RWPE2 (cell line): ENCODE measurements around the gene ARAP2.

Experiments
- ATAC-seq: fragments of 200-7000 bp; cut with Tn5 transposase; 3 replicates; pipeline ENCODE4 v1.9.1; 2021; ENCODE audit warnings: low read depth
- DNase-seq: peaks from one replicate; pipeline ENCODE4 v3.0.0-alpha.2; 2020; ENCODE audit warnings: low spot score
- H3K27ac ChIP-seq: fragments of 450-650 bp; 2 replicates; pipeline ENCODE4 v1.5.1; 2017; ENCODE audit warnings: mild to moderate bottlenecking; ENCODE audit not compliant: poor library complexity, severe bottlenecking
- H3K27me3 ChIP-seq: fragments of 250-450 bp; sonication (Bioruptor Pico); 2 replicates; pipeline ENCODE4 v1.5.1; 2021; ENCODE audit warnings: mild to moderate bottlenecking, moderate library complexity; ENCODE audit not compliant: insufficient read depth, poor library complexity, severe bottlenecking
- H3K36me3 ChIP-seq: fragments of 250-450 bp; sonication (Bioruptor Pico); 2 replicates; pipeline ENCODE4 v1.5.1; 2020; ENCODE audit warnings: low read depth, mild to moderate bottlenecking, moderate library complexity
- H3K4me1 ChIP-seq: fragments of 250-450 bp; sonication (Bioruptor Pico); 2 replicates; pipeline ENCODE4 v1.5.1; 2021; ENCODE audit warnings: mild to moderate bottlenecking, moderate library complexity; ENCODE audit not compliant: insufficient read depth, poor library complexity, severe bottlenecking
- H3K4me3 ChIP-seq: fragments of 250-450 bp; sonication (Bioruptor Pico); 2 replicates; pipeline ENCODE4 v1.5.1; 2021; ENCODE audit warnings: mild to moderate bottlenecking, moderate library complexity; ENCODE audit not compliant: severe bottlenecking
- H3K9me3 ChIP-seq: fragments of 250-450 bp; sonication (Bioruptor Pico); 2 replicates; pipeline ENCODE4 v1.5.1; 2021; ENCODE audit warnings: mild to moderate bottlenecking, moderate library complexity; ENCODE audit not compliant: severe bottlenecking
- CTCF ChIP-seq: fragments of 450-650 bp; IDR thresholded peaks from one replicate; pipeline ENCODE4 v1.5.1; 2017; ENCODE audit warnings: mild to moderate bottlenecking, moderate library complexity; ENCODE audit not compliant: poor library complexity, severe bottlenecking

ARAP2 gene

GRCh38 chr4:36288731-36289426, 44.6 kb upstream of the ARAP2 start:
- Histone ChIP-seq H3K4me1 (peaks cover 5% of the 10 kb centered on the region), H3K27ac (no peak overlapping the region), H3K4me3 (no peak overlapping the region), H3K36me3 (no peaks in the 10 kb centered on the region), H3K27me3 (no peaks in the 10 kb centered on the region), H3K9me3 (no peaks in the 10 kb centered on the region)
- DNase-seq (no peak), ATAC-seq (no peak)
- no peak for TF ChIP-seq CTCF

DNA sequence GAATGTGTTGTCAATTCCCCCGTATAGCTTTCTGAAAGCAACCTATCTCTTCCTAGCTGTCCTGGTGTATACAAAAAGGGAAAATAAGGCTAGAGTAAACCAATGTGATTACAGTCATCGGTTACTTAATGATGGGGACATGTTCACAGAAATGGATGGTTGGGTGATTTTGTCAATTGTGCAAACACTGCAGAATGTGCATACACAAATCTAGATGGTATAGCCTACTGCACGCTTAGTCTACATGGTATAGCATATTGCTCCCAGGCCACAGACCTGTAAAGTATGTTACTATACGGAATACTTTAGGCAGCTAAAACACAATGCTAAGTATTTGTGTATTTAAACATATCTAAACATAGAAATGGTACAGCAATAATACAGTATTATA, 42.2 kb upstream of the ARAP2 start:
- Histone ChIP-seq H3K36me3 (no peaks in the 10 kb centered on the region), H3K9me3 (no peaks in the 10 kb centered on the region), H3K27me3 (no peaks in the 10 kb centered on the region), H3K4me3 (no peak overlapping the region), H3K4me1 (peaks cover 5% of the 10 kb centered on the region), H3K27ac (no peak overlapping the region)
- TF ChIP-seq CTCF: no peak
- DNase-seq (no peak), ATAC-seq (no peak)

- Histone ChIP-seq H3K27ac (no peak overlapping the region), H3K4me3 (no peak overlapping the region), H3K4me1 (peaks cover 10% of the 10 kb centered on the region), H3K9me3 (no peaks in the 10 kb centered on the region), H3K36me3 (no peaks in the 10 kb centered on the region), H3K27me3 (no peaks in the 10 kb centered on the region)
- DNase-seq (no peak), ATAC-seq (peak; percentile 73)
- no peak for TF ChIP-seq CTCF
Measured at GRCh38 chr4:36285784-36286480, 41.6 kb upstream of the ARAP2 start.

DNA sequence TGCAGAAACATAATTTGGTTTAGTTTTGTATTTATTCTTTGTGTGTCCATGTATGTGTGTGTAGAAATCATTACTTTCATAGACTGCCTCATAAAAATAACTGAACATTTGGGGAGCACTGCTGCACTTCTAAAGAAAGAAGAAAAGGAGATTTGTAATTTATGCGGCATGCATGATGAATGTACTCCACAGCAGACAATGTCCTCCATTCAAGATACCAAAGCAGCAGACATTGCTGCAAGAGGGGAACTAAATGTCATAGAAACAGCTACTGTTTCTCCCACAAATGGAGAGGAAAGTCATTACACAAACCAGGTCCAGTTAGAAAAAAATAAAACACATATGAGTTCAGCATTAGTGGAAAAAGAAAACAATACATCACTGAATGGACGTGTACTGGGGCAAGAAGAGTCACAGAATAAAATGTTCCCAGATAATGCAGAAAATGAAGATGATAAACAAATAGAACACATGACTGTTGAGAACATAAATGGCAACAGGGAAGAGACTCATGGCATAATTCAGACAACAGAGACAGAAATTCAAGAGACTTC, 39.7 kb upstream of the ARAP2 start:
- H3K4me1 ChIP-seq: peaks cover 29% of the 10 kb centered on the region
- H3K4me3 ChIP-seq: no peak overlapping the region
- H3K27ac ChIP-seq: no peak overlapping the region
- TF ChIP-seq CTCF: no peak
- ATAC-seq (no peak), DNase-seq (no peak)
- no peaks in the 10 kb centered on the region for H3K9me3 ChIP-seq
- H3K27me3 ChIP-seq: no peaks in the 10 kb centered on the region
- no peaks in the 10 kb centered on the region for H3K36me3 ChIP-seq
